COLO668 (cell line): Measurements from ENCODE around the gene TESK2.
"Not testable (repeated sequence)": the region's sequence is repeated elsewhere in the genome, so short reads cannot be mapped to it uniquely, and the experiment has no call there.

Experiments used
- DNase-seq: peaks from one replicate; lab custom pipeline; 2025; ENCODE audit not compliant: unreplicated experiment; lab: John Stamatoyannopoulos, UW

Gene TESK2

DNA sequence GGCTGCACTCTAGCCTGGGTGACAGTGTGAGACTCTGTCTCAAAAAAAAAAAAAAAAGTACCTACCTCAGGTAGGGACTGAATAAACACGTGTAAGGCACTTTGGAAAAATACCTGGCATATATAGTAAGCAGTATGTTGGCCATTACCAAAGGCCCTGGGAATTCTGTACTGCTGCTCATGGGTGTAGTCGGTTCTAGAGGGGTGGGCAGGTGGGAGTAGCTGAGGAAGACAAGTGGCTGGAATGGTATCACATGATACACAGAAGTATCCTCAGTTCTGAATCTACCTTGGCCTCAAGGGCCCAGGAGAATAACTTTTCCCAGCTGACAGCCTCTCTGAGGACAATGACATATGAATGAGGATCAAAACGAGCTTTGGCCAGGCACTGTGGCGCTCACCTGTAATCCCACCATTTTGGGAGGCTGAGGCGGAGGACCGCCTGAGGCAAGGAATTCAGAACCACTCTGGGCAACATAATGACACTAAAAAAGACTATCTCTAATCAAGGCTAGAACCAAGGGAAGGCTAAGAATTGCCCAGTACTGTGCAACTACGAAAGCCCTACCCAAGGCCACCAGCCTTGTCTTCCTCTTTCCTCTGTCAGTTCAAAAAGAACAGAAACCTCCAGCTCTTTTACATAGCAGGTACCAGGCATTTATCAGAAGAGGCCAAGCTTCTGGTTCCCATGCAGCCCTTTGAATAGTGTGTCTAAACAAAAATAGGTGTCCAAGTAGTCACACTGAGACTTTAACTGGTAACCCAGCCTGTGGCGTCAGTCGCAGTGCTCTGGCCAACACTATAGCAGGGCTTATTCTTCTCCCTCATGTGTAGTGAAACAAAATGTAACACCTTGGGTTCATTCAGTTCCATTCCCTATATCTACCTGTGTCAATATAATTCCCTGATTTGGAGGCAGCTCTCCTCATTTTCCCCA, 19.3 kb upstream of the TESK2 start:
- DNase-seq, result no peak

DNA sequence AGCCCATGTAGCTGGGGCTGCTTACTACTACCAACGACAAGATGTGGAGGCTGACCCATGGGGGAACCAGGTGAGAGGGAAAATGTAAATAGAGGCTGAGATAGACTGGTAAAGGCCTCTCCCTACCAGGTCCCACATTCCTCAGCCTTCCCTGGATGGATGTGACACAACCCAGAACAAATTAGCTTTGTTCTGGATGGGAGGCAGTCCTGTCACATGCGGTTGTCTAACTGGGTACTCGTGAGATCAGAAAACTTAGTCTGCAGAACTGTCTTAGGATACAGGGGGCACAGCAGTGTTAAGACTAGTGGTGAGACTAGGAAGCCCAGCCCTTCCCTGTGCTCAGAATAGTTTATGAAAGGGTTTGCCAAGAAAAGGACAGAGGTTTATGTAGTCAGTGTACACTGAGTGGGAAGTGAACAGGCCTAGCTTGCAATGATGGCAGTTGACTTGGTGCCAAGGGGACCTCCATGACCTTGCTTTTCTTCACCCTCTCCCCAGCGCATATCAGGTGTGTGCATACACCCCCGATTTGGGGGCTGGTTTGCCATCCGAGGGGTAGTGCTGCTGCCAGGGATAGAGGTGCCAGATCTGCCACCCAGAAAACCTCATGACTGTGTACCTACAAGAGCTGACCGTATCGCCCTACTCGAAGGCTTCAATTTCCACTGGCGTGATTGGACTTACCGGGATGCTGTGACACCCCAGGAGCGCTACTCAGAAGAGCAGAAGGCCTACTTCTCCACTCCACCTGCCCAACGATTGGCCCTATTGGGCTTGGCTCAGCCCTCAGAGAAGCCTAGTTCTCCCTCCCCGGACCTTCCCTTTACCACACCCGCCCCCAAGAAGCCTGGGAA, 17.6 kb upstream of the TESK2 start:
- DNase-seq, result no peak

DNA sequence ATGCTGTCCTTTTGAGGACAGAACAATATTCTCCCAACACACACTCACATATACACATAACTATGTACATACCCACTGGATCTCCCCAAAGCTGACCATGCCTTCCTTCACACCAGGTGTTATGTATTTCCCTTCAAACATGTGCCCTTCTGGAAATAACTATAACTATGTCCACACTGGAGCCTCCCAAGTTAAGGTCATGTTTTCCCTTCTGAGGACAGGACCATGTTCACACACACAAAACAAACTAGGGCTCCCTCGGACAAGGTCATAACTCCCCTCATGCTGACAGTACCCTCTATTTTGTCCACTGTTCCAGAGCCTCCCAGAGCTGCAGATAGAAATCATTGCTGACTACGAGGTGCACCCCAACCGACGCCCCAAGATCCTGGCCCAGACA, 16.9 kb upstream of the TESK2 start:
- DNase-seq, result no peak

DNA sequence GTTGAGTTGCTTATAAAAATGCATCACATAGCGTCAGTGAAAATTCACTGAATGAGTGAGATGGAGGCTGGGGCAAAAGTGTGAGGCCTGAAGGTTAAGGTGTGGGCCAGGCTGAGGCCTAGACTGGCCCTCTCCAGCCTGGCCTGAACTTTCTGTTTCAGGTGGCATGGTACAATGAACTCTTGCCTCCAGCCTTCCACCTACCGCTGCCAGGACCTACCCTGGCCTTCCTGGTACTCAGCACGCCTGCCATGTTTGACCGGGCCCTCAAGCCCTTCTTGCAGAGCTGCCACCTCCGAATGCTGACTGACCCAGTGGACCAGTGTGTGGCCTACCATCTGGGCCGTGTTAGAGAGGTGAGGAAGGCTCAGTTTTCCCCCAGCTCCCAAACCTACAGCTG, 16.2 kb upstream of the TESK2 start:
- no peak for DNase-seq

DNA sequence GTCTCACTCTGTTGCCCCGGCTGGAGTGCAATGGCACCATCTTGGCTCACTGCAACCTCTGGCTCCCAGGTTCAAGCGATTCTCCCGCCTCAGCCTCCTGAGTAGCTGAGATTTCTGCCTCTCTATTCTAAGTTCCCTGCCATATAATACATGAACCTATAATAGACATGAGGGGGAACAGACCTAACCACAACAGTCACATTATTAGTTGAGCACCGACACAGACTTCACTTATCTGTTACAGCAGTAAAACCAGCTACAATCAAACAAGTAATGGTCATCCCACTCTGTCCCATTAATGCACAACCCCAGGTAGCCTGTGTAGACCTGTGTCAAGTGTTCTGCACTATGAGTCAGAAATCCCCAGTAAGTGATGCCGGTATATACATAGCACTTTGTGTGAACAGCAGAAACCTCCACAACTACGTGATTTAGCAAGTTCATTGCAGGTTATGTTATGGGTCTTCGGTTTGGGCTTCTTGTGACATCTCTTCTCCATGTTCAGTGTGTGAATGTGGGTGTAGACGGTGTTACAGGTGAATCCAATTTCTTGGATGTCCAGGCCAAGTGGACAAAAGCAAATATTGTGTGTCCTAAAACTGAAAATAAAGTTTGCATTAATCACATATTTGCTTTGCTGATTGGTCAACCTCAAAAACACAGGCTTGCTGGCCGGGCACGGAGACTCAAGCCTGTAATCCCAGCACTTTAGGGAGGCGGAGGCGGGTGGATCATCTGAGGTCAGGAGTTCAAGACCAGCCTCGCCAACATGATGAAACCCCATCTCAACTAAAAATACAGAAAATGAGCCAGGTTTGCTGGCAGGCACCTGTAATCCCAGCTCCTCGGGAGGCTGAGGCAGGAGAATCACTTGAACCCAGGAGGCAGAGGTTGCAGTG, 12.7 kb upstream of the TESK2 start:
- DNase-seq, result no peak

DNA sequence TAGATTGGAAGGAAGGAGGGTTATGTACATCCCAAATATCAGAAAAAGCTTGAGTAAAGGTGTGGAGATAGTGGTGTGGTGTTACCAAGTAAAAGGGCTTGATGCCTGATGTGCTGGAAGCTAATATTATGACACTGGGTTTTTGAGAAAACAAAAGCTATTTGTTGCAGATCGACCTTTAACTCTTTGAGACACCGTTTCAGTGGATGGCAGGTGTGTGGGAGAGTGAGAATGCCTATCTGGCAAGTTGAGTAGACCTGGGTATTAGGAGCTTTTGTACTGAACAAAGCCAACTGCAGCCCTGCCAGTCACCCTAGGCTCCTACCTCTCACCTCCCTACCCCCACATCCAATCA, 10.5 kb upstream of the TESK2 start:
- no peak for DNase-seq

DNA sequence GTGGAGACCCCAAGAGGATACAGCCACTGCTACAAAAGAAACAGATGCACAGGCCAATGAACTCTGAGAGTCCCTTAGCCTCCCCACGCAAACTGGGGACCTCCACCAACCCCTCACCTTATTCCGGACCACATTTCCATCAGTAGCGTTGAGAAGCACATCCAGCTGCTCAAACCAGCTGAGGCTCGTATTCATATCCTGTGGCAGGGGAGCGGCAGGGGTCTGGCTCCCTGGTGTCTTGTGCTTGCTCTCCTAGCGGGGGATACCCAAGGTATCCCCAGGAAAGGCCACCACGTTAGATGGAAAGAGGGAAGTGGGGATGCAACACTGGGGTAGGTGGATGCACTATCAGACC, 8.4 kb upstream of the TESK2 start:
- DNase-seq, result peak; percentile 63

DNA sequence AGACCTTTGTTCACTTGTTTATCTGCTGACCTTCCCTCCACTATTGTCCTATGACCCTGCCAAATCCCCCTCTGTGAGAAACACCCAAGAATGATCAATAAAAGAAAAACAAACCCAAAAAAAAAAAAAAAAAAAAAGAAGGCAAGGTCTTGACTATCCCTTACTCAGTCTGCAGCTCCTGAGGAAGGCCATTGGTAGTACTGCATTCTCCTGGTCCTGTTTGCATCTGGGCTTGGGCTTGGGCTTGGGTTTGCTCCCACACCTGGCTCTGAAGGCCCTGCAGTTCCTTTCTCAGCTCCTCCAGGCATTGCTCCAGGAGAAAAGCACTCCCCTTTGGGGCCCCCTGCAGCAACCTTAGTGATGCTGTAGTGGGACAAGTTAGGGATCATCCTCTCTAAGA, 7.3 kb upstream of the TESK2 start:
- DNase-seq, result no peak

DNA sequence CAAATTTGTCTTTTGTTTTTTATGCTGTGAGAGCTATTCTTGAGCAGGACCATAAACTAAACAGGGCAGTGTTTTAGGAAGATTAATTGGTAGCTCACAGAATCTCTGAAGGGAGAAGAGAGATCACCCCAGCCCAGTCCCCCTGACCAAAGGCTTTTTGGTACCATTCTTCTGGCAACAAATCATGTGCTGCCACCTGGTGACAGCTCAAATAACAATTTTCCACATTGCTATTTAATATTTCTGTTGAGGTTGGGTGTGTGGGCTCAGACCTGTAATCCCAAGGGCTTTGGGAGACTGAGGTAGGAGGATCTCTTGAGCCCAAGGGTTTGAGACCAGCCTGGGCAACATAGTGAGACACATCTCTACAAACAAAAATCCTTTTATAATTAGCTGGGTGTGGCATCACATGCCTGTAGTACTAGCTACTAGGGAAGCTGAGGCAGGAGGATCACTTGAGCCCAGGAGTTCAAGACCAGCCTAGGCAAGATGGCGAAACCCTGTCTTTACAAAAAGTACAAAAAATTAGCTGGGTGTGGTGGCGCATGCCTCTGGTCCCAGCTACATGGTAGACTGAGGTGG, 2.2 kb upstream of the TESK2 start:
- DNase-seq, result peak; percentile 69

DNA sequence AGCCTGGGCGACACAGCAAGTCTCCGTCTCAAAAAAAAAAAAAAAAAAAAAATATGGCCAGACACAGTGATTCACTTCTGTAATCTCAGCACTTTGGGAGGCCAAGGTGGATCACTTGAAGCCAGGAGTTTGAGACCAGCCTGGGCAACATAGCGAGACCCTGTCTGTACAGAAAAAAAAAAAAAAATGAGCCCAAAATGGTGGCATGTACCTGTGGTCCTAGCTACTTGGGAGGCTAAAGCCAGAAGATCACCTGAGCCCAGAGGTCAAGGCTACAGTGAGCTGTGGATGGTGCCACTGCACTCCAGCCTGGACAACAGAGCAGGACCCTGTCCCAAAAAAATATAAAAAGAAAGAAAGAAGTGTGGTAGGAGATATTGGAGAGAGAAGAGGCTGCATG, 1.7 kb upstream of the TESK2 start:
- DNase-seq, result no peak

DNA sequence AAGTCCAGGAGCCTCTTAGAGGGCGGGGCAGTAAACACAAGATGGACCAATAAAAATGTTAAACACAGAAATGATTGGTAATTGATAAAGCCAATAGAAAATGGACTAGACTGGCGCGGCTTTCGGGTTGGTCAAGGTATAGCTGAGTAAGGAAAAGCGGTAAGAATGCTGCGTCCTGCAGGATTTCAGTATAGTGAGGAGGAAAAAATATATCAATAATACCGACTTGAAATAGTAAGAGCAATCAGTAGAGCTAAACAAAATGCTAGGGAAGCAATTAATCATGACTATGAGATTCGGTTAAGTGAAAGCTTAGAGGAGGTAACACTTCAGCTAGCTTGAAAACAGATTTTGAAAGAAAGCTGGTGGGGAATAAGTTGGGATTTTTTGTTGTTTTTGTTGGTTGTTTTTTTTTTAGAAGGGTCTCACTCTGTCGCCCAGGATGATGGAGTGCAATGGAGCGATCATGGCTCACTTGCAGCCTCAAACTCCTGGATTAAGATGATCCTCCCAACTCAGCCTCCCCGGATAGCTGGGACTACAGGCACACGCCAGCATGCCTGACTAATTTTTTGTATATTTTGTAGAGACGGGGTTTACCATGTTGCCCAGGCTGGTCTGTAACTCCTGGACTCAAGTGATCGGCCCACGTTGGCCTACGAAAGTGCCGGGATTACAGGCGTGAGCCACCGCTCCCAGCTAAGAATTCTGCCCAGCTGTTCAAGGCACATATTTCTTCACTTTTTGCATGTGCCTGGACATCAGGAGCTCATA, 711 bp upstream of the TESK2 start:
- no peak for DNase-seq

DNA sequence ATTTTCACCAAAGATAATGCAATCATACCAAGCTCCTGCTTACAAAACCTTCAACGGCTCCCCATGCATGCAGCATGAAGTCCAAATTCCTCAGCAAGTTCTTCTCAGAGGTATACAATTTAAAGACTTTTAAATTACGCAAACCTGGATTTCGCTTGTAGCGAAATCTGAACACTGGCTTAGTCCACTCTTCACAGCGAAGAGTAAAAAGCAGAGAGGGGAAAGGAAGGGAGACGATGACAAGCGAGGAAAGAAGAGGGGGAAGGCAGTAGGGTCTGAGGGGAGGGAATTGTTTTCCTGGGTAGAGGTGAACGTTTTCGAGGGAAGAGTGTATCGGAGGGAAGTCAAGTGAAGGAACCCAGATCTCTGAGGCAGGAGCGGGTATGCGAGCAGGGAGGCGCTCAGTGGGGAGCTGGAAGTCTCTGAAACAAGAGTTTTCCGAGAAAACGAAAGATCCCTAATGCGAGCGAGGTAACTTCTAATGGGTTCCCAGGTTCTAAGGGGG, 790 bp downstream of the TESK2 start:
- no peak for DNase-seq

DNA sequence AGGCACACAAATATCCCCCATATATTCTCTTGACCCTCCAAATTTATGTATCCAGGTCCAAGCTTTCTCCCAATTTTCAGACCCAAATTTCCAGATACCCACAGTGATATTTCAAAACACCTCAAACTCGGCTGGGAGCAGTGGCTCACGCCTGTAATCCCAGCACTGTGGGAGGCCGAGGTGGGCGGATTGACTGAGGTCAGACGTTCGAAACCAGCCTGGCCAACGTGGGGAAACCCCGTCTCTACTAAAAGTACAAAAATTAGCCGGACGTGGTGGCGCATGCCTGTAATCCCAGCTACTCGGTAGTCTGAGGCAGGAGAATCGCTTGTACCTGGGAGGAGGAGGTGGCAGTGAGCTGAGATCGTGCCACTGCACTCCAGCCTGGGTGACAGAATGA, 1.6 kb downstream of the TESK2 start:
- not testable (repeated sequence) for DNase-seq

DNA sequence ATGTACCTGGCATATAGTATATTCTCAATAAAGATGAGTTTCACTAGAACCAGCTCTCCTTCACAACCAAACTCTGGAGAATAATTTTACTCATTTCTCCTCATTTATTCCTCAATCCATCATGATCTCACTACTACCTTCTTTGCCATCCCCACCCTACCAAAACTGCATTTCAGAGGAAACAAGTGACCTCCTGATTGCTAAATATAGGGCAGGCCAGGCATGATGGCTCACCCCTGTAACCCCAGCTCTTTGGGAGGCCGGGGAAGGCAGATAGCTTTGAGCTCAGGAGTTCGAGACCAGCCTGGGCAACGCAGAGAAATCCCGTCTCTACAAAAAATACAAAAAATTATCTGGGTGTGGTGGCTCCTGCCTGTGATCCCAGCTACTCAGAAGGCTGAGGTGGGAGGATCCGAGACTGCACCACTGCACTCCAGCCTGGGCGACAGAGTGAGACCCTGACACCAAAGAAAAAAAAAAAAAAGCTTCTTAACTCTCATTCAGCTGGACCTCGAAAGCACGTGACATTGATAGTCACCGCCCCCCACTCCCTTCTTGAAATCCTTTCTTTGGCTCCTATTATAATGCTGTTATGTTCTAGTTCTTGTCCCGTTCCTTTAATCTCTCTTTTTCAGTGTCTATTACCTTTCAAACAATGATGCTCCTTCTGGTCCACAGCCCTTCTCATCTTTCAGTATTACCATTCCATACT, 2.1 kb downstream of the TESK2 start:
- no peak for DNase-seq

DNA sequence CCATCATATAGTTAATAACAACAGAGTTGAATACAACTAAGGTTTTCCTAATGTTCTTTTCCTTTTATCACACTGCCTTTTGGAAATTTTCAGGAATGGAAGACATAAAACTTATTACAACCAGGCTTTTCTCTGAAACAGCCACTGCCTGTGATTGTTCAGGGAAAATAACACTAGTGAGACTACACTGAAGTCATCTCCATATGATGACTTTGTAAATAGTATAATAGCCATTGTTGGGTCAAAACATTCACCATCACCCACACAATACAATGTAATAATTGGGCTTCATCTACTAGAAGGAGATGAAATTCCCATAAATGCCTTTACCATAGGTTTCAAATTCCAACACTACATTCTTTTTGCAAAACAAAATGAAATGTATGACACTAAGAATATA, 5.0 kb downstream of the TESK2 start:
- no peak for DNase-seq

DNA sequence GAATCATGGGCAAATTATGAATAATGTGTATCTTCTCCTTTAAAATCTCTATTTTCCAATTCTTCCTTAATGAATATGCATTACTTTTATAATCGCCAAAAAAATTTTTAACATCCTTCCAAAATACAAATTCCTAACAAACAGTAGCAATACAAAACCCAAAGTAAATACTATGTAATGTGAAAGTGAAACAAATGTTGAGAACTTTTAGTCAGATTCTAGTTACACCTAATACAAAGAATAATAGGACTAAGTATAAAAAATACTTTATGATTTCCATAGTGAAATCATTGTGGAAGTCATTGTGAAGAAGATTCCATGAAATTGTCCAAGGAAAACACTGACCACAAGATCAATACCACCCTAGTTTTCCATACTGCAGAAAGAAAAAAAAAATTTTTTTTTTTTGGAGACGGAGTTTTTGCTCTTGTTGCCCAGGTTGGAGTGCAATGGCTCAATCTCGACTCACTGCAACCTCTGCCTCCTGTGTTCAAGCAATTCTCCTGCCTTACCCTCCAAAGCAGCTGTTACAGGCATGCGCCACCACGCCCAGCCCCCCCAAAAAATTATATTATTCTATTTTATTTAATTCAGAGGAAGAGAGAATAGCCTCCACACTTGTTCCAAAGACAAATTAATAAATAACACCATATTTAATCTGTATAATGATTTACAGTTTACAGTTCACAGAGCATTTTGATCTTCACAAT, 11.8 kb downstream of the TESK2 start:
- DNase-seq, result no peak

DNA sequence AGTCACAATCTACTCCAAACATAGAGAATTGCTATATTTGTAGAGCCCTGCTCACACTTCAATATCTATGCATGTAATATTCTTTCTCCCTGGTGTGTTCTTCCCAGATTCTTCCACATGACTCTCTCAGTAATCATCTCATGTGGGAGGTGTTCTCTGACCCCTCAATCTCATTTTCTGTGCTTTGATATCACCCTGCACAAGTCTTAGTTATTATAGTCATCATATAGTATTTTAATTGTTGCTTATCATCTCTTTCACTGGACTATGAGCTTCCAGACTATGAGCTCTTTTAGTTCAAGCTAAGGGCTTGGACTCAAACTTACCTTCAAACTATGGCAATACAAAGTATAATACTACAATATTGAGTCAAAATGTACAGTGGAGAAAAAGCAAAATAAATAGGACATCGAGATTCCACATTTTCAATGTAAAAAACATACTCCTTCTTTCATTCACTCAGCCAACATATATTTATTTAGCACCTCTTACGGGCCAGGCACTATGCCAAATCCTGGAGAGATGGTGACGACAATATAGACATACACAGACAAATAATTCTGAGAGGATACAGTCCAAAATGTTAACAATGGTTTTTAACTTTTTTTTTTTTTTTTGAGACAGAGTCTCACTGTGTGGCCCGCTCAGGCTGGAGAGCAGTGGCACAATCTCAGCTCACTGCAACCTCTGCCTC, 12.7 kb downstream of the TESK2 start:
- no peak for DNase-seq

DNA sequence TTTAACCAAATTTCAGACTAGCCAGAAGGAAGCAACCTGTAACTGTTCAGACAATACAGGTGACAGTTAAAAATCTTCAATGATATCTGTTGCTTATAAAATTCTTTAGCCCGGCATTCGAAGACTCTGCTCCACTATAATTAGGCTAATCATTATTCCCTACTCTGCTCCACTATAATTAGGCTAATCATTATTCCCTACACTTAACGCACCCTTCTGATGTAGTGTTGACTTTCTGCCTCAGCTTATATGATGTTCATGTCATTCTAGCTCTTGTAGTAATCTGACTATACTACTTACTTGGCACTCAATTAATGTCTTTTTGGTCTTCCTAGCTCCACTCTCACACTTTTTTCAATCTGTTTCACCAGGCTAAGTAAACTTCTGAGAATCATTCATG, 13.3 kb downstream of the TESK2 start:
- no peak for DNase-seq
